ENCODE measurements around the gene SLC5A10.
"Not testable (repeated sequence)": the region's sequence is repeated elsewhere in the genome, so short reads cannot be mapped to it uniquely, and the experiment has no call there.

Gene SLC5A10

DNA sequence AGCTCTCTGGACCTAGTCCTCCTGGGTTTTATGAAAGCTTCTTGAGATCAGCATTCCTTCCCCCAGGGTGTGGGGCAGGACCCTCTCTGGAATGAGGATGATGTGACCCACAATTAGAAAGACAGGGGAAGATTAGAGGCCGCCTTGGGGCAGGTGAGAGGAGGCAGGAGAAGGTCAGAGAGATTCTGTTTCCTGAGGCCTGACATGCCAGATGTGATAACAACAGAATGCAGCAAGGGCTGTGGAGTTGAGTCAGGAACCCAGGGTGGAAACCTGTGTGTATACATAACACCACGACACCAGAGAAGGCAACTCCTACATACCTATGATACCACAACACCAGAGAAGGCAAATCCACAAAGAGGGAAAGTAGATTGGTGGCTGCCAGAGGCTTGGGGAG, 5.4 kb upstream of the SLC5A10 start:
- H3K4me1 ChIP-seq (ENCODE audit: control insufficient read depth in 2 of 2, insufficient read depth in 2 of 2, low read length in 2 of 2): no peaks in the 10 kb centered on the region
- H3K9me3 ChIP-seq (ENCODE audit: control insufficient read depth in 2 of 2, low read length in 2 of 2): no peaks in the 10 kb centered on the region
- no peaks in the 10 kb centered on the region for H3K27me3 ChIP-seq (ENCODE audit: control insufficient read depth in 2 of 2, insufficient read depth in 2 of 2, low read length in 2 of 2)
- no peak overlapping the region for H3K27ac ChIP-seq (ENCODE audit: low read depth in 2 of 2, low read length in 2 of 2)
- no peak overlapping the region for H3K4me3 ChIP-seq (ENCODE audit: low read length in 2 of 2)
- H3K36me3 ChIP-seq (ENCODE audit: control insufficient read depth in 2 of 2, insufficient read depth in 2 of 2, low read length in 2 of 2): no peaks in the 10 kb centered on the region
- H3K9ac ChIP-seq (ENCODE audit: low read depth in 1 of 2, low read length in 2 of 2): no peak overlapping the region

- no peaks in the 10 kb centered on the region for H3K27me3 ChIP-seq (ENCODE audit: control insufficient read depth in 2 of 2, insufficient read depth in 2 of 2, low read length in 2 of 2)
Measured at GRCh38 chr17:18947866-18948265, 4.1 kb upstream of the SLC5A10 start.

GRCh38 chr17:18948476-18949006, 3.4 kb upstream of the SLC5A10 start:
- H3K27ac ChIP-seq (ENCODE audit: low read depth in 2 of 2, low read length in 2 of 2): no peak overlapping the region
- H3K9me3 ChIP-seq (ENCODE audit: control insufficient read depth in 2 of 2, low read length in 2 of 2): no peaks in the 10 kb centered on the region
- H3K4me1 ChIP-seq (ENCODE audit: control insufficient read depth in 2 of 2, insufficient read depth in 2 of 2, low read length in 2 of 2): no peaks in the 10 kb centered on the region
- H3K9ac ChIP-seq (ENCODE audit: low read depth in 1 of 2, low read length in 2 of 2): no peak overlapping the region
- H3K27me3 ChIP-seq (ENCODE audit: control insufficient read depth in 2 of 2, insufficient read depth in 2 of 2, low read length in 2 of 2): no peaks in the 10 kb centered on the region
- no peaks in the 10 kb centered on the region for H3K36me3 ChIP-seq (ENCODE audit: control insufficient read depth in 2 of 2, insufficient read depth in 2 of 2, low read length in 2 of 2)
- no peak overlapping the region for H3K4me3 ChIP-seq (ENCODE audit: low read length in 2 of 2)

More at GRCh38 chr17:18947866-18948265, 4.1 kb upstream of the SLC5A10 start:
- H3K9ac ChIP-seq (ENCODE audit: low read depth in 1 of 2, low read length in 2 of 2): no peak overlapping the region
- no peaks in the 10 kb centered on the region for H3K9me3 ChIP-seq (ENCODE audit: control insufficient read depth in 2 of 2, low read length in 2 of 2)
- H3K36me3 ChIP-seq (ENCODE audit: control insufficient read depth in 2 of 2, insufficient read depth in 2 of 2, low read length in 2 of 2): no peaks in the 10 kb centered on the region
- H3K4me3 ChIP-seq (ENCODE audit: low read length in 2 of 2): no peak overlapping the region
- no peaks in the 10 kb centered on the region for H3K4me1 ChIP-seq (ENCODE audit: control insufficient read depth in 2 of 2, insufficient read depth in 2 of 2, low read length in 2 of 2)
- no peak overlapping the region for H3K27ac ChIP-seq (ENCODE audit: low read depth in 2 of 2, low read length in 2 of 2)

DNA sequence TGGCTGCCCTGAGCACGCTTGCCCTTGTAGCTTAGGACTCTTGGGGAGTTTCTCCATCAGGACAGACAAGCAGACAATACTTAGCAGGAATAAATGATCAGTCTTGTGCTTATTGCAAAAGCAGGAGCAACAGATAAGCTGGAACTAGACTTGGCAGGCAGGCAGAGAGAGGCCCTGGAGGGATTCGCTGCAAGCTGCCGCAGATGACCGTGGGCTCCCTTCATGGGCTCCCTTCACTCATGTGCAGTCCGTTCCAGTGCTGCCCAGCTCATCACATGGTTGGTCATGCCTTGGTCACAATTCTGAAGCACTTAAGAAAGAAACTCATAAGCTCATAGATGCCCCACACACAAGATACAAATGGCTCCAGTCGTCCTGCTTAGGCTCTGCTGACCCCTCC, 2.4 kb upstream of the SLC5A10 start:
- Histone ChIP-seq H3K4me3 (ENCODE audit: low read length in 2 of 2) (no peak overlapping the region), H3K9me3 (ENCODE audit: control insufficient read depth in 2 of 2, low read length in 2 of 2) (no peaks in the 10 kb centered on the region), H3K27ac (ENCODE audit: low read depth in 2 of 2, low read length in 2 of 2) (no peak overlapping the region), H3K9ac (ENCODE audit: low read depth in 1 of 2, low read length in 2 of 2) (no peak overlapping the region), H3K27me3 (ENCODE audit: control insufficient read depth in 2 of 2, insufficient read depth in 2 of 2, low read length in 2 of 2) (no peaks in the 10 kb centered on the region), H3K4me1 (ENCODE audit: control insufficient read depth in 2 of 2, insufficient read depth in 2 of 2, low read length in 2 of 2) (no peaks in the 10 kb centered on the region), H3K36me3 (ENCODE audit: control insufficient read depth in 2 of 2, insufficient read depth in 2 of 2, low read length in 2 of 2) (no peaks in the 10 kb centered on the region)

DNA sequence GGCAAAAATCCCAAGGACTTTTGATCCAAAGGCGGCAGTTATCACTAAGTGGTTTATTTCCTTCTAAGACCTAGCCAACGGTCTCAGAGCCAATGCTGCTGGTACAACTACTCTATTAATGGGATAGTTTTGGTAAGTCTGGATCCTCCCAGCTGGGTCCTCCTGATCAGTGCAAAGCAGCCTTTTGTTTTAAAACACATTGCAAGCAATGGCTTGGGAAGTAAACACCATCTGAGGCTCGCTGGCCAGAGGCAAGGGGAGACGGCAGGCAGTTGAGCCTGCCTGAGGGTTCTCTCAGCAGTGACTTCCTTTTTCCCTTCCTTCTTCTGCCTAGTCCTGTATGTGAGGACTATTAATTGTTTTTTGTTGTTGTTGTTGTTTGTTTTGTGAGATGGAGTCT, 1.6 kb upstream of the SLC5A10 start:
- H3K27ac ChIP-seq (ENCODE audit: low read depth in 2 of 2, low read length in 2 of 2): no peak overlapping the region

DNA sequence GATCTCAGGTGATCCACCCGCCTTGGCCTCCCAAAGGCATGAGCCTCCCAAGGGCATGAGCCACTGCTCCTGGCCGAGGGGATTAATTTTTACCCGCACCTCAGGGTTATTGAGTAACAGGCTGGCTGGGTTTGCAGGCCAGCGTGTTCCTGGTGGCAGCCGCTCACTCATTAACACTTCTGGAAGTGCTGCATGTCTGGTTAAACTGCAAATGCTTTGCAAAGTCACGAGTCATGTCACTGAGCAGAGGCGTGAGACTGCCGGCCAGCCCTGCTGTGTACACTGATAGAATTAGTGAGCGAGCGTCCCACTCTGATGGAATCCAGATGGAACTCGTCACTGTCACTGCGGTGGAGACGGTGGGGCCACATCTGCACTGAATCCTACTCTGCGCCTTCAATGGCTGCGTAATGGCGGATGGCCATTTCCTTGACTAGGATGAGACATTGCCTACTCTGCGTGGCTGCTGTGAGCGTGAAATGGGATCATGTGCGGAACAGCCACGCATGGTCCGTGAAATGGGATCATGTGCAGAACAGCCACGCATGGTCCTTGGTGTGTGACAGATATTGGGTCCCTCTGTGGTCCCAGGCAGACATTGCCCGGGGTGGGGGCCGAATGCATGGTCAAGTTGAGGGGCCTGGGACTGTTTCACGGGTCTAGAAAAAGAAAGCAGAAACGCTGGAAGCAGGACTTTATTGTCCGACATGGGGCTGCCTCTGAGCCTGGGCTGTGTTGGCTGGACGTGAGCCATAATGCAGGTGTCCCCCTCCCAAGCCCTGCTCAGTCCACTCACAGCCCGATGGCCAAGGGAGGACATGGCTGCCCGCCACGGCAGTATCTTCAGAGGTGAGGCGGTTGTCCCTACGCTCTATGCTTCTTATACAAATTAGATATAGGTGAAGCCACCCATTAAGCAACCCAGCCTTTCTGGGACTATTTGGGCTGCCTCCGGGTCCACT, 740 bp upstream of the SLC5A10 start:
- no peaks in the 10 kb centered on the region for H3K27me3 ChIP-seq (ENCODE audit: control insufficient read depth in 2 of 2, insufficient read depth in 2 of 2, low read length in 2 of 2)
- H3K27ac ChIP-seq (ENCODE audit: low read depth in 2 of 2, low read length in 2 of 2): no peak overlapping the region
- no peaks in the 10 kb centered on the region for H3K4me1 ChIP-seq (ENCODE audit: control insufficient read depth in 2 of 2, insufficient read depth in 2 of 2, low read length in 2 of 2)
- H3K4me3 ChIP-seq (ENCODE audit: low read length in 2 of 2): no peak overlapping the region
- no peaks in the 10 kb centered on the region for H3K9me3 ChIP-seq (ENCODE audit: control insufficient read depth in 2 of 2, low read length in 2 of 2)
- no peak overlapping the region for H3K9ac ChIP-seq (ENCODE audit: low read depth in 1 of 2, low read length in 2 of 2)
- H3K36me3 ChIP-seq (ENCODE audit: control insufficient read depth in 2 of 2, insufficient read depth in 2 of 2, low read length in 2 of 2): no peaks in the 10 kb centered on the region

More for the DNA sequence above, 1.6 kb upstream of the SLC5A10 start:
- H3K4me3 ChIP-seq (ENCODE audit: low read length in 2 of 2): no peak overlapping the region
- H3K9ac ChIP-seq (ENCODE audit: low read depth in 1 of 2, low read length in 2 of 2): no peak overlapping the region
- no peaks in the 10 kb centered on the region for H3K4me1 ChIP-seq (ENCODE audit: control insufficient read depth in 2 of 2, insufficient read depth in 2 of 2, low read length in 2 of 2)
- no peaks in the 10 kb centered on the region for H3K27me3 ChIP-seq (ENCODE audit: control insufficient read depth in 2 of 2, insufficient read depth in 2 of 2, low read length in 2 of 2)
- no peaks in the 10 kb centered on the region for H3K36me3 ChIP-seq (ENCODE audit: control insufficient read depth in 2 of 2, insufficient read depth in 2 of 2, low read length in 2 of 2)
- H3K9me3 ChIP-seq (ENCODE audit: control insufficient read depth in 2 of 2, low read length in 2 of 2): no peaks in the 10 kb centered on the region

- Histone ChIP-seq H3K27ac (ENCODE audit: low read depth in 2 of 2, low read length in 2 of 2) (no peak overlapping the region), H3K27me3 (ENCODE audit: control insufficient read depth in 2 of 2, insufficient read depth in 2 of 2, low read length in 2 of 2) (no peaks in the 10 kb centered on the region), H3K9me3 (ENCODE audit: control insufficient read depth in 2 of 2, low read length in 2 of 2) (no peaks in the 10 kb centered on the region), H3K4me3 (ENCODE audit: low read length in 2 of 2) (no peak overlapping the region), H3K4me1 (ENCODE audit: control insufficient read depth in 2 of 2, insufficient read depth in 2 of 2, low read length in 2 of 2) (no peaks in the 10 kb centered on the region), H3K9ac (ENCODE audit: low read depth in 1 of 2, low read length in 2 of 2) (no peak overlapping the region), H3K36me3 (ENCODE audit: control insufficient read depth in 2 of 2, insufficient read depth in 2 of 2, low read length in 2 of 2) (no peaks in the 10 kb centered on the region)
Measured at GRCh38 chr17:18953231-18953728, 1.3 kb downstream of the SLC5A10 start.

GRCh38 chr17:18954321-18954720, 2.4 kb downstream of the SLC5A10 start:
- no peak overlapping the region for H3K27ac ChIP-seq (ENCODE audit: low read depth in 2 of 2, low read length in 2 of 2)
- H3K36me3 ChIP-seq (ENCODE audit: control insufficient read depth in 2 of 2, insufficient read depth in 2 of 2, low read length in 2 of 2): no peaks in the 10 kb centered on the region
- H3K9ac ChIP-seq (ENCODE audit: low read depth in 1 of 2, low read length in 2 of 2): no peak overlapping the region
- H3K27me3 ChIP-seq (ENCODE audit: control insufficient read depth in 2 of 2, insufficient read depth in 2 of 2, low read length in 2 of 2): no peaks in the 10 kb centered on the region
- H3K4me1 ChIP-seq (ENCODE audit: control insufficient read depth in 2 of 2, insufficient read depth in 2 of 2, low read length in 2 of 2): no peaks in the 10 kb centered on the region
- no peak overlapping the region for H3K4me3 ChIP-seq (ENCODE audit: low read length in 2 of 2)
- H3K9me3 ChIP-seq (ENCODE audit: control insufficient read depth in 2 of 2, low read length in 2 of 2): no peaks in the 10 kb centered on the region

DNA sequence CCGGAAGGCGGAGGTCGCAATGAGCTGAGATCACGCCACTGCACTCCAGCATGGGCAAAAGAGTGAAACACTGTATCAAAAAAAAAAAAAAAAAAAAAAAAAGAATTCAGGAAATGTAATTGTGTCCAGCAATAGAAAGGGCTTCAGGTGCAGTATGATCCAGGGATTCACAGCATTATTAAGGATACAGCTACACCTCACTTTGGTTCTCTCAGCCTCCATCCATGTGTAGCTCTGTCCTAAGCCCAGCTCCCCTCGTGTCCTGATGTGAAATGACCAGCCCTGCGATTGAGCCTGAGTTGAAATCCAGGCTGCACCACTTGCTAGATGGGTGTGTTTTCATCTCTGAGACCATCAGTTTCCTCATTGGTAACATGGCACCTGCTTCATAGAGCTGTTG, 3.0 kb downstream of the SLC5A10 start:
- Histone ChIP-seq H3K9me3 (ENCODE audit: control insufficient read depth in 2 of 2, low read length in 2 of 2) (no peaks in the 10 kb centered on the region), H3K4me3 (ENCODE audit: low read length in 2 of 2) (no peak overlapping the region), H3K27me3 (ENCODE audit: control insufficient read depth in 2 of 2, insufficient read depth in 2 of 2, low read length in 2 of 2) (no peaks in the 10 kb centered on the region), H3K27ac (ENCODE audit: low read depth in 2 of 2, low read length in 2 of 2) (no peak overlapping the region), H3K9ac (ENCODE audit: low read depth in 1 of 2, low read length in 2 of 2) (no peak overlapping the region), H3K36me3 (ENCODE audit: control insufficient read depth in 2 of 2, insufficient read depth in 2 of 2, low read length in 2 of 2) (no peaks in the 10 kb centered on the region), H3K4me1 (ENCODE audit: control insufficient read depth in 2 of 2, insufficient read depth in 2 of 2, low read length in 2 of 2) (no peaks in the 10 kb centered on the region)

- H3K4me3 ChIP-seq (ENCODE audit: low read length in 2 of 2); H3K36me3 ChIP-seq (ENCODE audit: control insufficient read depth in 2 of 2, insufficient read depth in 2 of 2, low read length in 2 of 2); H3K27ac ChIP-seq (ENCODE audit: low read depth in 2 of 2, low read length in 2 of 2); H3K9me3 ChIP-seq (ENCODE audit: control insufficient read depth in 2 of 2, low read length in 2 of 2); H3K4me1 ChIP-seq (ENCODE audit: control insufficient read depth in 2 of 2, insufficient read depth in 2 of 2, low read length in 2 of 2); H3K27me3 ChIP-seq (ENCODE audit: control insufficient read depth in 2 of 2, insufficient read depth in 2 of 2, low read length in 2 of 2); H3K9ac ChIP-seq (ENCODE audit: low read depth in 1 of 2, low read length in 2 of 2): not testable (repeated sequence)
Measured at GRCh38 chr17:18956021-18956420, 4.1 kb downstream of the SLC5A10 start.
